GM19351 (cell line): ENCODE results near the gene LYZL6.

Experiments
- ATAC-seq: cut with Tn5 transposase; IDR thresholded peaks from one replicate; pipeline ENCODE4 v1.9.1; 2021; ENCODE audit warnings: mild to moderate bottlenecking, moderate library complexity; ENCODE audit not compliant: unreplicated experiment

Gene LYZL6, protein sequence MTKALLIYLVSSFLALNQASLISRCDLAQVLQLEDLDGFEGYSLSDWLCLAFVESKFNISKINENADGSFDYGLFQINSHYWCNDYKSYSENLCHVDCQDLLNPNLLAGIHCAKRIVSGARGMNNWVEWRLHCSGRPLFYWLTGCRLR

DNA sequence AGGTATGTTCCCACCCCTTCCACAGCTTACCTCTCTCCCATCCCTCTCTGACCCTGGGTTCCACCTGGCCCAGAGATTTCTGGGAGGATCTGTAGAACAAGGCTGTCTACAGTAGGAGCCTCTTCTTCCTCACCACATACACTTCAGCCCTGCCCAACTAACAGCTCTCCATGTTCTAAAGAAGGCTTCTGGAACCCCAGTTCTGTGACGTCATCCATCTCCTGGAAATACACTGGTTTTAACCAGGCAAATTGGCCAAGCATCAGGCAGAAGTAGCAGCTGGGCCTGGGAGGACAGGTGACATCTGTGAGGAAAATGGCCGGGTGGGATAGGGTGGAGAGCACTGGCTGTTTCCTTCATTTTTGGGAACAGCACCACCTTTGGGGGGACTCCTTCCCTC is at the start of gene LYZL6:
Gene LYZL6 (minus strand): TSS at position 177 of the 400 bp plus-strand sequence. CDS start 4,357 bp downstream, outside the sequence.
- no peak for ATAC-seq

DNA sequence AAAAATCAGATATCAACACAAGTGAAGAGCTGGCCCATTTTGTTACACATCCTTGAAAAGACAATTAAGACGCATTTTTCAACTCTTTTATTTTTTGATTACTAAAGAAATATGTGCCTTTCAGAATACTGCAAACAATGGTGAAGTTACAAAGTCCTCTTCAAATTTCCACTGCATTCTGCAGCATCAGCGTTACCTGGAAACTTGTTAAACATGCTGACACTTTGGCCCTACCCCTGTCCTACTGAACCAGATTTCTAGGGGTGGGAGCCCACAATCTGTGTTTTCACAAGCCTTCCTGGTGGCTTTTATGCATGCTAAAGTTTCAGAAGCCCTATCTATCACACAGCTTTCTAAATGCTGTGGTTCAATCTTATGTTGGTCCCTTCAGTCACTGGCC is 47.6 kb upstream of the LYZL6 start:
- no peak for ATAC-seq

DNA sequence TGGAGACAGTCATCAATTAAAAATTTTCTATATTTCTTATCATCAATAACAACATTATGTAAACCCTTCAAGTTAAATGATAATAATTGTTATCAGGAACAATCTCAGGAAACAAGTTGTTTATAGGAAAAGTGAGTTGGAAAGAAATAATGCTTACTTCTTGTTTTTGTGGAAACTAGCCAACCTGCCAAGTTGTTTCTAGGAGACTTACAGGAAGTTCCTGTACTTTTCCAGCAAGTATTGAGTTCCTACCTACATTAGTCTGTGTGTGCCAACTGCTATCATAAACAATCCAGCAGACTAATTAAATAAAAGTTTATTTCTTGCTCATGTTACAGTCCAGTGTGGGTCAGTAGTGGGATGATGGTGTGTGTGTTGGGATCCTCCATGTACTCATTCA is 44.7 kb upstream of the LYZL6 start:
- ATAC-seq, result no peak

DNA sequence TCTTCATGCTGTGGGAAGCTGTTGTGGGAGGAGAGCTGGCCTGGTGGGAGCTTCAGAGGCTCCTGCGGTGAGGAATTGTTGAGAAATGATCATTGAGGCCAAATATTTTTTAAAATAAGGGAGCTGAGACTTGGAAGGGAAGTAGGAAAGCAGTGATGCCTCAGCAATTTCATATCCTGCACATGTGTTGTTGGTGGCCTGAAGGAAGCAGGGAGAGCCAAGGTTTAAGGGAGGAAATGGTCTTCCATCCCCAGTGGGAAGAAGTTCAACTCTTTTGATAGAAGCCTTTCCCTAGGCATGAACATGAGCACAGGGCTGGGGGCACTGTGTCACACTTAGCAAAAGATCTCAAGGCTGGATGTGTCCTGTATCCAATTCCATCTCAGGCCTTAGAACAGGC is 43.1 kb upstream of the LYZL6 start, which contains the start of gene CCL14:
Gene CCL14 (minus strand): TSS at position 87 of the 400 bp plus-strand sequence. CDS start 80 bp downstream, at position 7.
- ATAC-seq, result no peak

DNA sequence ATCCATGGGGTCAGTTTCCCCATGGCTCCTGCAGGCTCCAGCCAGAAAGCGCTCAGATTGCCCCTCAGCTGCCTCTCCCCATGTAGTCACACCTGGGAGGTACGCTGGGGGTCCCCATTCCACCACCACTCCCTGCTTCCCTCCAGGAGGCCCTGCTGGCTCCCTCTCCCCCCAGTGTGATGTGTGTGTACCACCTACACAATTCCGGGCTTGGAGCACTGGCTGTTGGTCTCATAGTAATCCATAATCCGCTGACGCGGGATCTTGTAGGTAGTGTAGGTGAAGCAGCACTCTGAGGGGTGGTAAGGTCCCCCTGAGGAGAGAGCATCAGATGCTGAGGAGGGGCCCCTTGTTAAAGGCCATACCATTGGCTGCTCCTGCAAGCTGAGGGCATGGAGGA is 40.6 kb upstream of the LYZL6 start:
- no peak for ATAC-seq

DNA sequence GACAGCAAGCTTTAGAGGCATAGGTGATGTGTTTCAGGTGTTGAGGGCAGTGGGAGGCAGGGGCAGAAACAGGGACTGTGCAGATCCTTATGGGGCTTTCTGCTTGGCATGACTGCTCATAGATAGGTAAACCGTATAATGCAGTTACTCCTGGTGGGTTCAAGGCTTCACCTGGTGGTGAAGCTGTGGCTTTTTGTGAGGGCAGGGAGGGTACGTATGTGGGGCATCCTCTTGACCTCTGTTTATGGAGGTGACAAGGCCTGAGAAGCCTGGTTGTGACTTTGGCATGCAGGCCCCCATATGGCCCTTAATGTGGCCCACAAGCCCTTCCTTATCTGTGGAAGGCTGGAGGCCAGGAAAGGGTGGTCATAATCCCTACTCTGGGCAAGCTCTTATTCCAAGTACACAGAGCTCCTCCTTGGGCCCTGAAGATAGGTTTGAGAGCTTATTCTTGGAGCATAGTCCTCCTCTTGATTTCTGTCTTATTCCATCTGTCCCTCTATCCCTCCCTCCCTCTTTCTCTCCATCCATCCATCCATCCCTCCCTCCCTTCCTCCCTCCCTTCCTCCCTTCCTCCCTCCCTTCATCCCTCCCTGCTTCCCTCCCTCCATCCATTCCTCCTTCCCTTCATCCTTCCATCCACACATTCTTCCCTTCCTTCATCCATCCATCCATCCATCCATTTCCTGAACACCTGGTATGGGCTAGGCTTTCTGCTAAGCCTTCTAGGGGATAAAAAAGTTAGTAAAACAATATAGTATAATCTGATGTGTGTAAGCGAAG is 39.1 kb upstream of the LYZL6 start:
- ATAC-seq, result no peak

DNA sequence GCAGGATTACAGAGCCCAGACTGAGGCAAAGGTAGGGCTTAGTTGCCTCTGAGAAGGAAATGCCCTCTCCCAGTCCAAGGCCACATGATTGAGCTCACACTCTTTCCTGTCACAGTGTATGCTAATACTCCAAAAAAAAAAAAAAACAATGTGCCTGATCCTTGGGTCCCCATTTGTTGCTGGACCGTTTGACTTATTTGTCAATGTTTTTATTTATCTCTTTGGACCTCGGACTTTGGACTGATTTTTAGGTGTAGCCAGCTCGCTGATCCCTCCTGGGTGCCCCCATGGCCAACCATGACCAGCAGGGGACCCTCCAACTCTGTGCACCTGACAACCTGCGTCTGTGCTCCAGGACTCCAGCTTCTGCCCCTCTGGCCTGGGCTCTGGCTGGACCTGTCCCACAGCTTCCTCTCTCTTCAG is 38.4 kb upstream of the LYZL6 start:
- ATAC-seq, result no peak

DNA sequence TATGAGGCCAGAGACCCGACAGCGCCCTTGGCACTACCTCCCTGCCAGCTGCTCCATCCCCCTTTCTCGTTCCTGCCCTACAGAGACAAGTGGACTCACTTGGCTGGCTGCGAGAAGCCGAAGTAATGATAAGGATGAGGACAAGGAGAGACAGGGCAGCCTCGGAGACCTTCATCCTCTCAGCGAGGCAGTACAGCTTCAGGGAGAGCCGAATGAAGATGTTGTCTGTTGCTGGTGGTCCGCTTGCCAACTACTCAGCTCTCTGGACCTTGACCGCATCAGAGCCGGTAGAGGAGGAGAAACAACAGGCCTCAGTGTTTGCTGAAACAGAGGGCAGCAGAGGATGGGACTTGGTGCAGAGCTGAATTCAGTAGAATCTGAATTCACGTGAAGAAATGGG is 37.7 kb upstream of the LYZL6 start, which contains the start of gene CCL16:
Gene CCL16 (minus strand): TSS at position 252 of the 400 bp plus-strand sequence. CDS start 77 bp downstream, at position 175.
- ATAC-seq, result no peak

DNA sequence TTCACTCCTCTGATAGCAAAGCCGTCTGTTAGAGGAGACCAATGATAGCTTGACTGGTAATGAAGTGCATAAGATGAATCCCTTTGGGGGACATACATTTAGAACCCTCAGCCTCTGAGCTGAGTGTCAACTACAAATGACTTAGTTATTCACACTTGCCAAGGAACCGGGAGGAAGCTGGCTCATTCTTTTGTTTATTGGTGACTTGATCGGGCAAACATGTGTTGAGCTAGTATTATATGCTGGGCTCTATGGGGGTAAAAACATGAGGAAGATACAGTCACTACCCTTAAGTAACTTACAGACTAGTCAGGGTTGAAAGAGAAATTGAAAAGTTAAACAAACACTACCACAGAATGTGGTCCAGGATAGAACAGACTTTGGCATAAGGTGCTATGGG is 34.8 kb upstream of the LYZL6 start:
- no peak for ATAC-seq

DNA sequence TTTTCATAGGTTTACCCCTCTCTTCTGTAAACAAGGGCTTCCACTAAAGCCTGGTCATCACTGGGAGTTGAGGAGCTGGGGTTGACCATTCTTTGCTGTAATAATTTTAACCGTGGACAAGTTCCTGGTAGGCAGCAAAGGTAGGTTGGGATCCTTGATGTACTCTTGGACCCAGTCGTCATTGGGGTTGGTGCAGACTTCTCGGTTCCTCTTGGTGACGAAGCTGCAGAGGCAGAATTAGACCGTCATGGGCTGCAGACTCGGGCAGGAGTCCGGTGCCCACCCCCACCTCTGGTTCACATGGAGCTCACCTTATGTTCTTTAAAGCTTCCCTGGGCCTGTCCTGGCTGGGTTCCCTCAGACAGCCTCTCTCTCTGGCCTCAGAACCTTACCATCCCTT is 34.0 kb upstream of the LYZL6 start:
- no peak for ATAC-seq

DNA sequence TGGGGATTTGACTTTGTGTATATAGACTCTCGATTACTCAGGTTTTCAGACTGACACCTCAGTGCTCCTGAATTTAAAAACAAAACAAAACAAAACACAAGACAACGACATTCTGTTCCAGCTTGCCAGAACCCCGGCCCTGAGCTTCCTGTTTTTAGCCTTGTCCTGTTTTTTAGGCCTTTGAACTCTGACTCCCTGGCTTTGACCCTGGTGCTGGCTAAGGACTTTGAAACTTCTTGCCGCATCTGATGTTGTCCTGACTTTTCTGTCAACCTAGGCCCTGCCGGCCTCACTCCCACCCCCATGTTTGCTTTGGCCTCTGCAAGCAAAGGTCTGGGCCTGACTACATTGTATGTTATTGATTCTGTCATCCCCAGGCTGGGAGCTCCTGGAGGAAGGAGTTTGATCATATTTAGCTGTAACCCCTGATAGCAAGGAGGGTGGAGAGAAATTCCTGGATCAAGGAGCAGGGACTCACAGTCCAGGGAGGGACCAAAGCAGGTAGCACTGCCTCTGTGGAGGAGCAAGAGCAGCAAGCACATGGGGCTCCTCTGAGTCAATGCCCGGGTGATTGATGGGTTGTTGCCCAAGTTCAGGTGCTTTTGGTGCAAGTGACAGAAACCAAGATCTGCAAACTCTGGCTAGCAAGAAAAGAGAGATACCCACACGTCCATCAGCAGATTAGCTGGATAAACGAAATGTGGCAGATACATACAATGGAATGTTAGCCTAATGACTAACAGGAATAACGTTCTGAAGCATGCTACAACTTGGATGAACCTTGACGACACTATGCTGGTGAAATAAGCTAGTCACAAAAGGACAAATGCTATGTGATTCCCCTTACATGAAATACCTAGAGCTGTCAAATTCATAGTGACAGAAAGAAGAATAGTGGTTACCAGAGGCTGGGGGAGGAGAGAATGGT is 30.1 kb upstream of the LYZL6 start:
- no peak for ATAC-seq

DNA sequence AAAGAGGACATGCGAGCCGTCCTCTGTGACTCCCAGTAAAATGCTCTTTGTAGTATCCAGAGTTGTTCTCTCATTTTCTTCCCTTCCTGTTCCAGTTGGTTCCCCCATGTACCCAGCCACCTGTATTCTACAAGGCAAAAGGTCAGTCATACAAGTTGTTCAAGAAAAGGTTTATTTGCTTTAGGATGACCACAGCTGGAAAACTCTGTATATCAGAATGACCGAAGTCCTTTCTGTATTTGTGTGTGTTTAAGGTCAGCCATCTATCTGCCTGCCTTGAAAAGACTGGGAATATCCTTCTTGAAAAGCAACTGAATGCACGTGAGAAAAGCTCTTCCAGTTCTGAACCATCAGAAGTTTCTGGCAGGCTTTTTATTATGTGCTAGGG is 29.4 kb upstream of the LYZL6 start:
- no peak for ATAC-seq

DNA sequence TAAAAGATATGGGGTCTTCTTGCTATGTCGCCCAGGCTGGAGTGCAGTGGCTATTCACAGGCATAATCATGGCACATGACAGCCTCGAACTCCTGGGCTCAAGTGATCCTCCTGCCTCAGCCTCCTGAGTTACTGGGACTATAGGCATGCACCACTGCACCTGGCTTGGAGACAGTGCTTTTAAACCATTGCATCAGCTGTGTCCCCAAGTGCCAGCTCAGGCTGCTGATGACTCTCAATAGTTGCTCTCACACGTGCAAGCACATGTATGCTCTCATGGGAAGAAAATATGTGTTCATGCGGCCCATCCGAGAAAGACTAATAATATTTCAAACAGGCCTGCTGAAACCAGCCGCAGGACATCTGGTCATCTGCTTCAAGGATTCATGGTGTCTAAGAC is 29.0 kb upstream of the LYZL6 start:
- ATAC-seq, result no peak

DNA sequence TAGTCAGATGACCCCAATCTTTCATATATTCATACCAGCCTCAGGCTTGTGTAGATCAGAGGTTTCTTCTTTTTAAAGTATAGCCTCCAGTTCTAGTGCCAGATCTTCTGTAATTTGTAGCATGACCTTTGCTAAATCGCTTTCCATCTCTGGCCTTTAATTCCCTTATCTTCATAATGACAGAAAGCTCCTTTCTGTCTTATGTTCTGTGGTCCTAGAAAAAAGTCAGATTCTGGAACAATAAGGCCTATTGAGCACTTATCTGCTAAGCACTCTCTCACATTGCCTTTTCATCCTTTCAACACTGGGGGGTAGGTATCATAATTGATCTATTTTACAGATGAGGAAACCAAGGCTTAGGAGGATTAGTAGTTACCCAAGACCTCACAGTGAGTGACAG is 28.6 kb upstream of the LYZL6 start:
- ATAC-seq, result no peak

DNA sequence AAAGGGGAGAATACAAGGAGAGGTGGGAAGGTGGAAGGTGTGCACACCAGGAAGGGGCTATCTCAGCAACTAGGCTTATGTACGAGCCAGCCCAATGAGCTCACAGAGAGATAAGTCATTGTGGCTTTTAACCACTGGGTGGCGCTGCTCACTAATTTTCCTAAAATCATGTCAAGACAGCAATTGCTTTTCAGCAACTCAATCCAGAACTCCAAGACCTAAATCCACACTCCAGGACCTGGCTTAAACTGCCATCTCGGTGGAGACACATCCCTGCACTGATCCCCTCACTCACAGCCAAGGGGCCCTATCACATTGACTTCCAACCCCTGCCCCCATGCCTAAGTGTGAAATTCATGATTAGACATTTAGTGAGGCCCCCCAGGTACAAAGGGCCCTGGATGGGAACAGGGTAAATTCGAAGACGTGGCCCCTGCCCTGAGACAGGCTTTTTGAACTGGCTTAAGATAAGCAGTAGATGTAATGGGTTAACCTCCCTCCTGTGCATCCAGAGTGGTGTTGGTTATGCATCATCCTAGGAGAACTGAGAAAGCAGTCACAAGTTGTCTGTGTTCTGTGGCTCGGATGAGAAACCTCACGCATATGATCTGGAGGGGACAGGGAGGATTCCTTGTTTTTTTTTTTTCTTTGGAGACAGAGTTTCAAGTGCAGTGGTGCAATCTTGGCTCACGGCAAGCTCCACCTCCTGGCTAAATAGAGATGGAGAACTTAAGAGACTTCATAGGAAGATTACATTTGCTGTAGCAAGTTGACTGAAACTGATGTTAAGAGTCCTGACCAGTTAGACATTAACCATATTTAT is 26.3 kb upstream of the LYZL6 start:
- no peak for ATAC-seq

DNA sequence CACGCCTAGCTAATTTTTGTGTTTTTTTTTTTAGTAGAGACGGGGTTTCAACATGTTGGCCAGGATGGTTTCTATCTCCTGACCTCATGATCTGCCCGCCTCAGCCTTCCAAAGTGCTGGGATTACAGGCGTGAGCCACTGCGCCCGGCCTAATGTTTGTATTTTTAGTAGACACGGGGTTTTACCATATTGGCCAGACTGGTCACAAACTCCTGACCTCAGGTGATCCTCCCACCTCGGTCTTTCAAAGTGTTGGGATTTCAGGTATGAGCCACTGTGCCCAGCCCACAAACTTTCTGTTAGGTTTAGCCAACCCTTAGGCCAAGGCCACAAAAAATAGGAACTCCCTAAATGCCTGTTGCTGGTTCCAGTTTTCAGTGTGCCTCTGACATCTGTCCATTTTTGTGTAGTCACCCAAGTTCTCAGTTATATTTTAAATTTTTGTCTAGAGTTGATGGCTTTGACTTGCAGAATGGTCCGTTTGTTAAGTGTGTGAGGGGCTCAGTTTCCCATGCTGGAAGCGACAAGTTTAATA is 25.1 kb upstream of the LYZL6 start:
- no peak for ATAC-seq

DNA sequence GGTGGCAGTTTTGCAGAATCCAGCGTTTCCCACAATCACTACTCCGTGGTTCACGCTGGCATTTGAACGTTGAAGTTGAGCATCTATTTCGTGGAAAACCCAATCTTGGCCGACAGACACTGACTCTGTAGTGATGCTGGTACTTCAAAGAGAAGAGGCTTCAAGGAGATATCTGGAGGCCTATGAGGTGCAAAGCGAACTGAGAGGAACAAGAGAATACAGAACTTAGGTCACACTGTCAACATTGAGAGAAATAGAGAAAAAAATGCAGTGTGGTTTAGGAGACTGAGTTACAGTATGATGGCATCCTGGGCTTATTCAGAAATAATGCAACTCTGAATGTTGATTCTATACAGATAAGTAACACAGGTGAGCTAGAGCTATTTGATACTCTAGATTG is 21.8 kb upstream of the LYZL6 start:
- no peak for ATAC-seq

DNA sequence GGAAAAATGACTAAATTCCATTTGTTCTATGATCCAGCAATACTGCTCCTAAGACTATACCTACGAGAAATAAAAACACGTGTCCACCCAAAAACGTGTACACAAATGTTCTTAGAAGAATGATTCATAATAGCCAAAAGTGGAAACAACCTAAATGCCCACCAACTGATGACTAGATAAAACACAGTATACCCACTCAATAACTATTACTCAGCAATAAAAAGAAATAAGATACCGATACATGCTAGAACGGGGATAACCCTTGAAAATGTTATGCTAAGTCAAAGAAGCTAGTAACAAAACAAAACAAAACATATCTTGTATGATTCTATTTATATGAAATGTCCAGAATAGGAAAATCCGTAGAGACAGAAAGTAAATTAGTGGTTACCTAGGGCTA is 20.1 kb upstream of the LYZL6 start:
- ATAC-seq, result no peak

DNA sequence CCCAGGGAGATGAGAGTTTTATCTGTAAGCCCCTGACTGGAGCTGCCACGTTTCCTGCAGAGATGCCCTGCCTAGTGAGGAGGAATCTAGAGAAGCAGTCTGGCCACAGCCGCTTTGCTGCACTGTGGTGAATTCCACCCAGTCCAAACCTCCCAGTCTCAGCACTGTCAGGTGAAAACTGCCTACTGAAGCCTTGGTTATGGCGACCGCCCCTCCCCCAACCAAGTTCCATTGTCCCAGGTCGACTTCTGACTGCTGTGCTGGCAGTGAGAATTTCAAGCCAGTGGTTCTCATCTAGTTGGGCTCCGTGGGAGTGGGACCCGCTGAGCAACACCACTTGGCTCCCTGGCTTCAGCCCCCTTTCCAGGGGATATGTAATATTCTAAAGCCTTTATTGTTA is 10.2 kb upstream of the LYZL6 start:
- ATAC-seq, result no peak

DNA sequence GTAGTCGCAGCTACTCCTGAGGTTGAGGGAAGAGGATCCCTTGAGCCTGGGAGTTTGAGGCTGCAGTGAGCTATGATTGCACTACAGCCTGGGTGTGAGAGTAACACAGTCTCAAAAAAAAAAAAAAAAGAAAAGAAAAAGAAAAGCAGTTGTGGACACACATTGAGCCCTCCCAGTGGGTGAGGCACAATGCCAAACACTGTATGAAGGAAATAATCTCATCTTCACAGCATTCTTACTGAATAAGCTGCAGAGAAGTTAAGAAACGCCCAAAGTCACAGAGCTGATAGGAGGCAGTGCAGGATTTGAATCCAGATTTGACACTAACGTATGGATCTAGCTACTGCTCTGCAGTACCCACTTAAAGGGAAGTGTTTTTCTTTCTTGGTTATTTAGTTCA is 5.9 kb upstream of the LYZL6 start:
- ATAC-seq, result no peak
